HG03045 (cell line): ENCODE measurements around the gene TAF8.

ENCODE experiments used
- ATAC-seq: cut with Tn5 transposase; IDR thresholded peaks from one replicate; pipeline ENCODE4 v1.9.1; 2021; ENCODE audit warnings: mild to moderate bottlenecking, moderate library complexity; ENCODE audit not compliant: unreplicated experiment

The TAF8 gene

DNA sequence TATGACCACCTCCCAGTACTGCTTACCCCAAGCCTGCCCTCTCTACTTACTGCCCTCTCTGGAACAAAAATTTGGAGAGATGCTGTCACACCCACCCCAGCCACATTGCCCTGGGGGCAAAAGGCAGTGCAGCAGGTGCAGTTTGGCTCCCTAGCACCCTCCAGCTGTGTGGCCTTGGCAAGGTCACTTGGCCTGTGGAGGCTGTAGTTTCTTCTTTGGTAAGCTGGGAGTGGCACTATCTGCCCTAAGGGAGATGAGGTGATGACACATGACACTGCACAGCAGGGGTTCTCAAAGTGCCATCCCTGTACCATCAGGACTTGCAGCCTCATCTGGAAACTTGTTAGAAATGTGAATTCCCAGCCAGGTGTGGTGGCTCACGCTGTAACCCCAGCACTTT, 44.8 kb downstream of the TAF8 start:
- ATAC-seq = no peak

DNA sequence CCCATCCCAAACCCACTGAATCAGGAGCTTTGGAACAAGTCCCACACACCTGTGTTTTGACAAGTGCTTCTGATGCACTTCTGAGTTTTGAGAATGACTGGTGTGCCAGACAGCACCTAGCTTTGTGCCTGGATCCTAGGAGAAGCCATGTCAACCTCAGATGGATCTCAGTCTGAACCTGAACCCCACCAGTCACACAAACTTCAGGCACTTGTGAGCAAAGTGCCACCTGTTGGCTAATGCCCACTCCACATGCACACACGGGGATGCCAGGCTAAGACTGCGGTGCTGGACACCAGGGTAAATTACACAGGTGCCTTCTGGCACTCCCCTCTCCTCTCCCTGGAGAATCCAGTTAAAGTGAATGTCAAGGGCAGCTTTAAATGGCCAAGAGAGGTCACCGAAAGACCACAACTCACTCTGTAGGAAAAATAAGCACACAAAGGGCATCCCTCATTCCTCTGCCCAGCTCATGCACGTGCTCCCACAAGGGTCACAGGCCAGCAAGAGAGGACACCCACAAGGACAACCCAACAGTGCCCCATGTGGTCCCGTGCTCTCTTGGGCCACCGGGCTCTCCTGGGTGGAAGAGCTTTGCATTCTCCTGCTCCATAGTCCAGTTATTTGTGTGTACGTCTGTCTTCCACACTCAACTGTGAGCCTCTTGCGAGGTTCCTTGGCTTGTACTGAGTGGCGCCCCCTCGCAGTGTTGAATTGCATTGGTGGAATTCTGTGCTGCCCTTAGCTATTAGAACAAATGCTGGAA, 45.6 kb downstream of the TAF8 start:
- no peak for ATAC-seq

GRCh38 chr6:42099340-42100028, 49.2 kb downstream of the TAF8 start:
- ATAC-seq = no peak

- no peak for ATAC-seq
Observed at GRCh38 chr6:42100029-42100901, 49.9 kb downstream of the TAF8 start.

- no peak for ATAC-seq
Observed at GRCh38 chr6:42101186-42101657, 50.9 kb downstream of the TAF8 start.

DNA sequence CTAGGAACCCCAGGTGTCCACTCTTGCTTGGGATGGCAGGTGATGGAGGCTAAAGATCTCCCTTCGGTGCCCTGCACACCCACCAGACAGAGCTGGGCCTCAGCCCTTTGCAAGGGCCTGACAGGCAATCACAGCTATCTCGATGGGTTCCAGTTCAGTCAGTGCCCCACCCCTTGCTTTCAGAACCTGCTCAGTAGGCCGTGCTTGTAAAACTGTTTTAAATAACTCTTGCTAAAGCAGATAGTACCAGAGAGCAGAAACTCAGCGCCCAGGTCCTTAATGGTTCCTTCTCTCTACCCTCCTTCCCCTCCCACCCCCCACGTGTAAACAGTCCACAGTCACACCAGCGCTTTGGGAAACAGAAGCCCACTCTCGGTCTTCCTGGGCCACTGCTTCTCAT, 52.9 kb downstream of the TAF8 start:
- no peak for ATAC-seq

DNA sequence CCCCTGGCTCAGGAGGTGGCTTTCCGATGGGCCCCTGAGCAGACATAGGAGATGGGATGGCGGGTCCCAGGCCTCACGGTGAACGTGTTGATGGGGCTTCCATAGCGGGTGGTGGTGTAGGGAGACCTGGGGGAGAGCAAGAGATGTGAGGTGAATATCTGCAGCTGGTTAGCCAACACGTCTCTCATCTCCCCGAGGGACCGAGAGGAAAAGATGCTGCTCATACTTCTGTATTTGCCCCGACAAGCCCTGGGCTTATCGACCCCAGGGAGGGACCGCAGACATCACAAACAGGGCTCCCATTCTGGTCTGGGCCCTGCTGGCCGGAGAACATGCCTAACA, 53.4 kb downstream of the TAF8 start:
- ATAC-seq = no peak

DNA sequence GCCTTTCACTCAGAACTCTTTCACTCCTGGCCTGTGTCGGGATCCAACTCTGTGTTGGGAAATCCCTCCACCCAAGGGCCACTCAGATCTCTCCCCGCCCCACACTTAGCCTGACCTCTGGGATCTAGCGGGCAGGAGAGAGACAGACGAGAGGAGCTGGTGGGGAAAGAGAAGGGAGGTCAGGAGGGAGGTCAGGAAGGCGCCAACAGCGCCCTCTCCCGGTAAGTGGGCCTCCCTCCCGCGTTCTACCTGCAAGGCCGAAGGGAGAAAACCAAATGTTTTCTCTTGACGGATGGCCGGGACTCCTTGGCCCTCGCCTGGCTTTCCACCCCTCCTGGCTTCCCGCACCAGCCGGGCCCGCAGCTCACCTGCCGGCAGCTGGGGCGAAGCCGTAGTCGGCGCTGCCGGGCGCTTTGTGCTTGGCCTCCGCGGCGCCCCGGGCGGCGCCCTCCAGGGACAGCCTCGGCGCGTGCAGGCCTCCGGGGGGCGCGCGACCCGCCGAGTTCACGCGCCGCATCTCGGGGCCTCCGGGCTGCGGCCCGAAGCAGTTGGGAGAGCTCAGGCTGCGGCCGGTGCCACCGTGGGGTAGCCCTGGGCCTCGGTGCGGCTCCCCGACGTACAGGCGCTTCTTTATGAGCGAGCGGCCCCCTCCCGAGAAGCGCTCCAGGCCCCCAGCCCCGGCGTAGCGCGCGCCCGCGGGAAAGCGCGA, 53.9 kb downstream of the TAF8 start:
- peak; percentile 46 for ATAC-seq

DNA sequence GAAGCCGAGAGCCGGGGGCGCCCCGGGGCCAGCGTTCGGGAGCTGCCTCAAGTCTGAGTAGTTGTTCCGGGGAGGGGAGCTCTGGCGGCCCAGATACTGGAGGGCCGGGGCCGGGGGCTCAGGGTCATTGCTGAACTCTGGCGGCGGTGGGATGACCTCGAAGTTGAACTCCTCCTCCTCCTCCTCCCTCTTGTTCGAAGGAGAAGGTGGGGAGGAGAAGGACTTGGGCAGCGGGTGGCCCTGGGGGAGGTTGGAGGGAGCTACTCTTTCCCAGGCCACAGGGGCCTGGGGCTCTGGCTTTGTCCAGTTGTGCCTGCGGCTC, 54.4 kb downstream of the TAF8 start:
- ATAC-seq = no peak

- ATAC-seq = no peak
Observed at GRCh38 chr6:42105156-42105648, 54.9 kb downstream of the TAF8 start.

- no peak for ATAC-seq
Observed at GRCh38 chr6:42105709-42106108, 55.4 kb downstream of the TAF8 start.

GRCh38 chr6:42106112-42107023, 56.0 kb downstream of the TAF8 start:
- no peak for ATAC-seq

- ATAC-seq = no peak
Observed at GRCh38 chr6:42108071-42108470, 57.7 kb downstream of the TAF8 start.

DNA sequence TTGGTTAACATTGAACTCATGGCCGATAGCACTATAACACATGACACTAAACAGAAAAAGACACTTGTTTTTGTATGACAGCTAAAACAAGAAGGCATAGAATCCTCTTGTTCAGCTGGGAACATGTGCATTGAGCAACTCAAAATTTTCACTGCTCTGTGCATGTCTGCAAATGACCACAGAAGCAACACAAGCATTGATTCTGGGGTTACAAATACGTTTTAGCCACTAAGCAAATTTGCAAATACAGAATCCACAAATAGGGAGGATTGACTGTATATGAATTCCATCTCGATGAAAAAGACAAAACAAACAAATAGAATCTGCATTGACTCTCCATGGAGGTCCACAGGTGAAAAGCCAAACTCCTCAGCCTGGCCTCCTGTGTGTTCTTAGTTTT, 60.4 kb downstream of the TAF8 start:
- ATAC-seq = no peak

DNA sequence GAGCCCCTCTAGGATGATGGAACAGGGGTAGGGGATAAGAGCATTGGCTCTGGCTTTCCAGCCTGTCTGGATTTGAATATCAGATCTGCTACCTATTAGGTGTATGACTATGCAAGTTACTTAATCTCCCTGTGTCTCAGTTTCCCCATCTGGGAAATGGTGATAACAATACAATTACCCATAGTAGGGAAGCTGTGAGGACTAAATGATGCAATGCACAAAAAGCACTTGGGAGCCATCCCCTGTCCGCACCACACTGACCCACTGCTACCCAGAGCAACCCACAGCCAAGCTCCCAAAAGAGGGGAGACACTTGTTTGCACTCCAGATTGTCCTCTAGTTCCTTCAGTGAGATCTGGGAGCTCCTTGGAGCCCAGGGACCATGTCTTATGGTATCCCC, 62.0 kb downstream of the TAF8 start:
- no peak for ATAC-seq

GRCh38 chr6:42113936-42114636, 63.8 kb downstream of the TAF8 start:
- ATAC-seq = no peak

- no peak for ATAC-seq
Observed at GRCh38 chr6:42117843-42118161, 67.5 kb downstream of the TAF8 start.

GRCh38 chr6:42118162-42119001, 68.1 kb downstream of the TAF8 start:
- no peak for ATAC-seq
